Keratinocyte (primary cell): Measurements from ENCODE around the gene SAMM50.

Experiments used
- CTCF ChIP-seq, 3 experiments: IDR thresholded peaks in 1 of 3; conservative IDR thresholded peaks in 1 of 3; optimal IDR thresholded peaks in 1 of 3; 2 replicates in 2 of 3; 3 replicates in 1 of 3; pipeline versions ENCODE3 to v1.5.1; 2011; ENCODE audit warnings: low read length in 3 of 3, mild to moderate bottlenecking in 3 of 3, moderate library complexity in 2 of 3, control low read depth in 1 of 3, inconsistent platforms in 1 of 3; ENCODE audit not compliant: insufficient read depth in 2 of 3; ENCODE audit errors: extremely low read depth in 1 of 3
- EZH2 ChIP-seq: IDR thresholded peaks from one replicate; pipeline ENCODE4 v1.6.1; 2012; ENCODE audit warnings: inconsistent platforms, mild to moderate bottlenecking, low read length, moderate library complexity

GRCh38 chr22:43980579-43980978 lies 25.3 kb downstream of the SAMM50 start:
- TF ChIP-seq CTCF (optimal IDR thresholded peaks at IDR 0.05 in 1 of 3, IDR thresholded peaks at IDR 0.05 in 1 of 3, conservative IDR thresholded peaks at IDR 0.05 in 1 of 3; ENCODE audit: extremely low read depth in 1 of 3, insufficient read depth in 2 of 3, low read length in 3 of 3) = no peak
- TF ChIP-seq EZH2 = no peak
